Endothelial cell of umbilical vein (primary cell): ENCODE data around the gene KDR.

Experiments
- EZH2 ChIP-seq: IDR thresholded peaks from 2 replicates; pipeline ENCODE4 v1.6.1; 2012; ENCODE audit warnings: borderline replicate concordance, low read depth, mild to moderate bottlenecking, moderate library complexity, low read length, inconsistent platforms; ENCODE audit not compliant: severe bottlenecking
- POLR2A ChIP-seq: IDR thresholded peaks from 2 replicates; pipeline ENCODE4 v1.6.1; 2012; ENCODE audit warnings: low read depth, mild to moderate bottlenecking, control low read depth, low read length
- POLR2AphosphoS5 ChIP-seq: IDR thresholded peaks from 2 replicates; pipeline ENCODE4 v1.6.1; 2012; ENCODE audit warnings: low read depth, mild to moderate bottlenecking, control low read depth, low read length, moderate library complexity; ENCODE audit not compliant: insufficient read depth
- TF ChIP-seq, protein P1 (sequence below), 2 donors: IDR thresholded peaks; 1 replicate in 1 of 2; 2 replicates in 1 of 2; pipeline ENCODE4 v1.5.1; 2011; ENCODE audit warnings: low read length in 2 of 2, mild to moderate bottlenecking in 2 of 2, moderate library complexity in 2 of 2, control low read depth in 1 of 2, inconsistent platforms in 1 of 2, low read depth in 1 of 2; ENCODE audit not compliant: insufficient read depth in 1 of 2; ENCODE audit errors: extremely low read depth in 1 of 2

- TF ChIP-seq, protein P1, sequence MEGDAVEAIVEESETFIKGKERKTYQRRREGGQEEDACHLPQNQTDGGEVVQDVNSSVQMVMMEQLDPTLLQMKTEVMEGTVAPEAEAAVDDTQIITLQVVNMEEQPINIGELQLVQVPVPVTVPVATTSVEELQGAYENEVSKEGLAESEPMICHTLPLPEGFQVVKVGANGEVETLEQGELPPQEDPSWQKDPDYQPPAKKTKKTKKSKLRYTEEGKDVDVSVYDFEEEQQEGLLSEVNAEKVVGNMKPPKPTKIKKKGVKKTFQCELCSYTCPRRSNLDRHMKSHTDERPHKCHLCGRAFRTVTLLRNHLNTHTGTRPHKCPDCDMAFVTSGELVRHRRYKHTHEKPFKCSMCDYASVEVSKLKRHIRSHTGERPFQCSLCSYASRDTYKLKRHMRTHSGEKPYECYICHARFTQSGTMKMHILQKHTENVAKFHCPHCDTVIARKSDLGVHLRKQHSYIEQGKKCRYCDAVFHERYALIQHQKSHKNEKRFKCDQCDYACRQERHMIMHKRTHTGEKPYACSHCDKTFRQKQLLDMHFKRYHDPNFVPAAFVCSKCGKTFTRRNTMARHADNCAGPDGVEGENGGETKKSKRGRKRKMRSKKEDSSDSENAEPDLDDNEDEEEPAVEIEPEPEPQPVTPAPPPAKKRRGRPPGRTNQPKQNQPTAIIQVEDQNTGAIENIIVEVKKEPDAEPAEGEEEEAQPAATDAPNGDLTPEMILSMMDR (IDR thresholded peaks at IDR 0.05; ENCODE audit: extremely low read depth in 1 of 2, insufficient read depth in 1 of 2, low read depth in 1 of 2, low read length in 2 of 2), result no peak
- TF ChIP-seq POLR2AphosphoS5, result no peak
- TF ChIP-seq EZH2, result no peak
- TF ChIP-seq POLR2A, result no peak
Measured at GRCh38 chr4:55099816-55100215, 25.6 kb downstream of the KDR start.
